ENCODE results near the gene UHRF2. TPM values are rescaled to one million over a fixed set of nuclear protein-coding genes. Genes with fewer than 3 reads are reported as not detected.

UHRF2 gene
- total RNA-seq, 1 experiment from 2014 or later = 40.6 TPM

DNA sequence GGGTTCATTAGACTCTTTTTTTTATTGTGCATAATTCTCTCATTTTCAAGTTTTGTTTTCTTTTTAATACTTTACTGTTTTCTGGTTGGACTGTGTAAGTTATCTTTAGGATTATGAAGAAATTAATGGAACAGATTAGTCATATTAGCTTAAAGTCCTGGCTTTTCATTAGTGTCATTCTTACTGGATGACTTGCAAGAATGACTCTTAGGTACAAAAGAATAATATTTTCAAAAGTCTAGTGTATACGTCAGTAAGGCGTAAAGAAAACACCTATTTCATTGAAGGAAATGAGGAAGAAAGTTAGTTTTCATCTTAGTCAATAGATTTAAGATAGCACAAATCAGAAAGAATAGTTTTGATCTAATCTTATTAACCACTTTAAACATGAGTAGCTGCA, 20.4 kb downstream of the UHRF2 start:
- Histone ChIP-seq H3K9ac (ENCODE audit: low read length) (no peak overlapping the region), H3K4me3 (replicated peaks in 1 of 2; ENCODE audit: low read depth in 1 of 2, low read length in 2 of 2) (no peak overlapping the region), H4K20me1 (ENCODE audit: insufficient read depth) (no peaks in the 10 kb centered on the region), H3K4me2 (ENCODE audit: low read length) (no peak overlapping the region), H3K27me3 (ENCODE audit: insufficient read depth, low read length) (no peaks in the 10 kb centered on the region), H3K4me1 (ENCODE audit: control insufficient read depth in 1 of 2, insufficient read depth in 2 of 2, low read length in 2 of 2) (no peaks in the 10 kb centered on the region), H3K36me3 (ENCODE audit: control insufficient read depth in 1 of 2, insufficient read depth in 2 of 2, low read length in 2 of 2) (peaks cover 0 to 2% of the 10 kb centered on the region in 2 experiments; a peak in 1 of 4 replicates), H3K79me2 (ENCODE audit: insufficient read depth, low read length) (peaks cover 98% of the 10 kb centered on the region), H3K9me3 (ENCODE audit: control insufficient read depth in 1 of 2, insufficient read depth in 1 of 2, low read depth in 1 of 2, low read length in 2 of 2) (no peaks in the 10 kb centered on the region), H3K27ac (ENCODE audit: low read depth, low read length) (no peak overlapping the region), H2AFZ (ENCODE audit: low read depth, low read length, poor library complexity, severe bottlenecking) (no peak overlapping the region), H3K9me2 (ENCODE audit: insufficient read depth) (no peaks in the 10 kb centered on the region)
- ATAC-seq = no peak
- intact Hi-C loops (cut with micrococcal nuclease) = no loop called here
- no TSS peak for BruUV-seq (replicated peaks)
- ChIA-PET CTCF (no interaction called here), POLR2A (no interaction called here), RAD21 (ENCODE audit: low non-redundant PET in 1 of 2, low total read pairs in 2 of 2, uncharacterized antibody in 2 of 2, unreplicated experiment in 2 of 2) (no interaction called here)
- TF ChIP-seq EZH2phosphoT487 (IDR thresholded peaks at IDR 0.05; ENCODE audit: borderline replicate concordance) = no peak
- no peak for TF ChIP-seq EZH2 (IDR thresholded peaks at IDR 0.05)
- DNase-seq (ENCODE audit: low read depth, low spot score) = no peak

DNA sequence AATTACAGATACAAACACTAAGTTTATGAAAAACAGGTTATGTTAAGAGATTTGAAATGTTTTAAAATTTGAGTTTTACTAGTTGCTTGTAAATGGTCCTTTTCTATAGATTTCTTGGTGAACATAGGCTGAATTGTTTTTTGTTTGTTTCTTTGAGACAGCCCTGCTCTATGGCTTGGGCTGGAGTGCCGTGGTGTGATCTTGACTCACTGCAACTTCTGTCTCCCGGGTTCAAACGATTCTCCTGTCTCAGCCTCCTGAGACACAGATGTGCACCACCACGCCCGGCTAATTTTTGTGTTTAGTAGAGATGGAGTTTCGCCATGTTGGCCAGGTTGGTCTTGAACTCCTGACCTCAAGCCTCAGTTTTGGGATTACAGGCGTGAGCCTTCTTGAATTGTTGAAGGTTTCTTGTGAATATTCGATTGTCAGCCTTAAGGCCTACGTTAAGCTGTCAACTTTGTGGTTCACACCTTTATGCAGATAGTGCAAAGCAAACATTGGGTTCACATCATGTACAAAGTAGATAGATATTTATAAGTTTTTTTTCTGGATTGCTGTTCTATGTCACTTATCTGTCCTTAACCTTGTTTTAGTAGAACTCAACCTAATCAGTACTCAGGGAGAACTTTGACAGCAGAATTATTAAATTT, 26.2 kb downstream of the UHRF2 start:
- CTCF ChIA-PET = no interaction called here
- Histone ChIP-seq H3K9me2 (ENCODE audit: insufficient read depth) (no peaks in the 10 kb centered on the region), H4K20me1 (ENCODE audit: insufficient read depth) (peaks cover 14% of the 10 kb centered on the region; the same call in 1 of the 2 replicates), H3K4me2 (ENCODE audit: low read length) (no peak overlapping the region), H3K27ac (ENCODE audit: low read depth, low read length) (no peak overlapping the region), H3K4me1 (ENCODE audit: control insufficient read depth in 1 of 2, insufficient read depth in 2 of 2, low read length in 2 of 2) (no peaks in the 10 kb centered on the region), H3K9me3 (ENCODE audit: control insufficient read depth in 1 of 2, insufficient read depth in 1 of 2, low read depth in 1 of 2, low read length in 2 of 2) (no peaks in the 10 kb centered on the region), H3K79me2 (ENCODE audit: insufficient read depth, low read length) (peaks cover 98% of the 10 kb centered on the region), H3K4me3 (replicated peaks in 1 of 2; ENCODE audit: low read depth in 1 of 2, low read length in 2 of 2) (no peak overlapping the region), H3K36me3 (ENCODE audit: control insufficient read depth in 1 of 2, insufficient read depth in 2 of 2, low read length in 2 of 2) (peaks cover 0 to 2% of the 10 kb centered on the region in 2 experiments; a peak in 1 of 4 replicates), H3K9ac (ENCODE audit: low read length) (no peak overlapping the region), H3K27me3 (ENCODE audit: insufficient read depth, low read length) (no peaks in the 10 kb centered on the region), H2AFZ (ENCODE audit: low read depth, low read length, poor library complexity, severe bottlenecking) (no peak overlapping the region)
- BruUV-seq (replicated peaks) = no TSS peak
- DNase-seq (ENCODE audit: low read depth, low spot score) (no peak), ATAC-seq (no peak)
- POLR2A ChIA-PET = interaction anchor here (0.6 kb wide), 1 partner anchor 82 kb away, joined by 4 read pairs; no protein-coding TSS in a partner anchor
- RAD21 ChIA-PET (ENCODE audit: low non-redundant PET in 1 of 2, low total read pairs in 2 of 2, uncharacterized antibody in 2 of 2, unreplicated experiment in 2 of 2) = no interaction called here
- intact Hi-C loops (cut with micrococcal nuclease) = no loop called here
- no peak for TF ChIP-seq ZFX (IDR thresholded peaks at IDR 0.05)
- TF ChIP-seq YY1 (IDR thresholded peaks at IDR 0.05; ENCODE audit: extremely low read depth, insufficient replicate concordance, low read depth, low read length) = no peak
- TF ChIP-seq, protein P1, sequence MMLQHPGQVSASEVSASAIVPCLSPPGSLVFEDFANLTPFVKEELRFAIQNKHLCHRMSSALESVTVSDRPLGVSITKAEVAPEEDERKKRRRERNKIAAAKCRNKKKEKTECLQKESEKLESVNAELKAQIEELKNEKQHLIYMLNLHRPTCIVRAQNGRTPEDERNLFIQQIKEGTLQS (IDR thresholded peaks at IDR 0.05) = no peak
- no peak for TF ChIP-seq CBX3 (IDR thresholded peaks at IDR 0.05; ENCODE audit: low read depth)
- TF ChIP-seq EZH2 (IDR thresholded peaks at IDR 0.05) = no peak
- TF ChIP-seq, protein P2, sequence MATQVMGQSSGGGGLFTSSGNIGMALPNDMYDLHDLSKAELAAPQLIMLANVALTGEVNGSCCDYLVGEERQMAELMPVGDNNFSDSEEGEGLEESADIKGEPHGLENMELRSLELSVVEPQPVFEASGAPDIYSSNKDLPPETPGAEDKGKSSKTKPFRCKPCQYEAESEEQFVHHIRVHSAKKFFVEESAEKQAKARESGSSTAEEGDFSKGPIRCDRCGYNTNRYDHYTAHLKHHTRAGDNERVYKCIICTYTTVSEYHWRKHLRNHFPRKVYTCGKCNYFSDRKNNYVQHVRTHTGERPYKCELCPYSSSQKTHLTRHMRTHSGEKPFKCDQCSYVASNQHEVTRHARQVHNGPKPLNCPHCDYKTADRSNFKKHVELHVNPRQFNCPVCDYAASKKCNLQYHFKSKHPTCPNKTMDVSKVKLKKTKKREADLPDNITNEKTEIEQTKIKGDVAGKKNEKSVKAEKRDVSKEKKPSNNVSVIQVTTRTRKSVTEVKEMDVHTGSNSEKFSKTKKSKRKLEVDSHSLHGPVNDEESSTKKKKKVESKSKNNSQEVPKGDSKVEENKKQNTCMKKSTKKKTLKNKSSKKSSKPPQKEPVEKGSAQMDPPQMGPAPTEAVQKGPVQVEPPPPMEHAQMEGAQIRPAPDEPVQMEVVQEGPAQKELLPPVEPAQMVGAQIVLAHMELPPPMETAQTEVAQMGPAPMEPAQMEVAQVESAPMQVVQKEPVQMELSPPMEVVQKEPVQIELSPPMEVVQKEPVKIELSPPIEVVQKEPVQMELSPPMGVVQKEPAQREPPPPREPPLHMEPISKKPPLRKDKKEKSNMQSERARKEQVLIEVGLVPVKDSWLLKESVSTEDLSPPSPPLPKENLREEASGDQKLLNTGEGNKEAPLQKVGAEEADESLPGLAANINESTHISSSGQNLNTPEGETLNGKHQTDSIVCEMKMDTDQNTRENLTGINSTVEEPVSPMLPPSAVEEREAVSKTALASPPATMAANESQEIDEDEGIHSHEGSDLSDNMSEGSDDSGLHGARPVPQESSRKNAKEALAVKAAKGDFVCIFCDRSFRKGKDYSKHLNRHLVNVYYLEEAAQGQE (IDR thresholded peaks at IDR 0.05; ENCODE audit: low read depth) = no peak
- TF ChIP-seq EZH2phosphoT487 (IDR thresholded peaks at IDR 0.05; ENCODE audit: borderline replicate concordance) = no peak
- no peak for TF ChIP-seq SP1 (IDR thresholded peaks at IDR 0.05; ENCODE audit: low read depth)
- no peak for TF ChIP-seq ZNF274 (IDR thresholded peaks at IDR 0.05; ENCODE audit: low read depth, low read length)
- TF ChIP-seq, protein P3, sequence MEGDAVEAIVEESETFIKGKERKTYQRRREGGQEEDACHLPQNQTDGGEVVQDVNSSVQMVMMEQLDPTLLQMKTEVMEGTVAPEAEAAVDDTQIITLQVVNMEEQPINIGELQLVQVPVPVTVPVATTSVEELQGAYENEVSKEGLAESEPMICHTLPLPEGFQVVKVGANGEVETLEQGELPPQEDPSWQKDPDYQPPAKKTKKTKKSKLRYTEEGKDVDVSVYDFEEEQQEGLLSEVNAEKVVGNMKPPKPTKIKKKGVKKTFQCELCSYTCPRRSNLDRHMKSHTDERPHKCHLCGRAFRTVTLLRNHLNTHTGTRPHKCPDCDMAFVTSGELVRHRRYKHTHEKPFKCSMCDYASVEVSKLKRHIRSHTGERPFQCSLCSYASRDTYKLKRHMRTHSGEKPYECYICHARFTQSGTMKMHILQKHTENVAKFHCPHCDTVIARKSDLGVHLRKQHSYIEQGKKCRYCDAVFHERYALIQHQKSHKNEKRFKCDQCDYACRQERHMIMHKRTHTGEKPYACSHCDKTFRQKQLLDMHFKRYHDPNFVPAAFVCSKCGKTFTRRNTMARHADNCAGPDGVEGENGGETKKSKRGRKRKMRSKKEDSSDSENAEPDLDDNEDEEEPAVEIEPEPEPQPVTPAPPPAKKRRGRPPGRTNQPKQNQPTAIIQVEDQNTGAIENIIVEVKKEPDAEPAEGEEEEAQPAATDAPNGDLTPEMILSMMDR (IDR thresholded peaks at IDR 0.05 in 2 of 3, conservative IDR thresholded peaks at IDR 0.05 in 1 of 3; ENCODE audit: borderline replicate concordance in 1 of 3, insufficient read depth in 1 of 3, low read depth in 2 of 3, low read length in 2 of 3) = no peak
- no peak for TF ChIP-seq EGR1 (IDR thresholded peaks at IDR 0.05; ENCODE audit: low read depth)
- no peak for TF ChIP-seq POLR2A (IDR thresholded peaks at IDR 0.05; ENCODE audit: borderline replicate concordance, extremely low read depth, insufficient read depth, insufficient read length)
- no peak for TF ChIP-seq SRF (IDR thresholded peaks at IDR 0.05; ENCODE audit: low read depth)
